B cell (primary cell): ENCODE data around the gene MC2R. TPM values are rescaled to one million over a fixed set of nuclear protein-coding genes. Genes with fewer than 3 reads are reported as not detected.

Experiments used
- ATAC-seq: fragments of 200-7000 bp; cut with Tn5 transposase; one replicate; pipeline ENCODE4 v1.10.0; 2021; ENCODE audit warnings: low read depth, mild to moderate bottlenecking, moderate number of reproducible peaks, moderate library complexity
- CTCF ChIA-PET: fragments of 350-600 bp; sonication (Branson Sonifier 250); formaldehyde crosslinking; loops from one replicate; lab custom pipeline; 2021; ENCODE audit warnings: antibody characterized with exemption, inconsistent platforms; lab: Charles Lee
- POLR2A ChIA-PET: fragments of 350-600 bp; sonication (Branson Sonifier 250); formaldehyde crosslinking; loops from one replicate; lab custom pipeline; 2021; ENCODE audit warnings: antibody characterized with exemption; lab: Charles Lee
- DNase-seq: peaks from one replicate; pipeline ENCODE4 v3.0.0; 2013
- H2AFZ ChIP-seq: 2 replicates; pipeline ENCODE4 v1.6.1; 2012; ENCODE audit warnings: mild to moderate bottlenecking, low read depth, low read length; ENCODE audit not compliant: insufficient read depth, poor library complexity, severe bottlenecking
- H3K27ac ChIP-seq, 2 donors: 1 replicate in 1 of 2; 2 replicates in 1 of 2; pipeline ENCODE4 v1.5.1; 2012 to 2013; ENCODE audit warnings: low read length in 2 of 2, mild to moderate bottlenecking in 2 of 2, moderate library complexity in 1 of 2
- H3K27me3 ChIP-seq, 4 experiments: fragments of 200-600 bp in 1 of 4; sonication (generic) in 1 of 4; replicated peaks in 1 of 4; 1 replicate in 2 of 4; 2 replicates in 2 of 4; pipeline versions ENCODE4 v1.6.1 to v1.7.0; 2013 to 2016; ENCODE audit warnings: low read length in 3 of 4, mild to moderate bottlenecking in 2 of 4, mixed read lengths in 1 of 4, moderate library complexity in 1 of 4; ENCODE audit not compliant: insufficient read depth in 4 of 4, control insufficient read depth in 3 of 4; ENCODE audit errors: control extremely low read depth in 1 of 4
- H3K36me3 ChIP-seq, 2 experiments: replicated peaks in 1 of 2; 1 replicate in 1 of 2; 2 replicates in 1 of 2; pipeline versions ENCODE4 v1.6.1 to v1.7.1; 2013; ENCODE audit warnings: low read length in 1 of 2; ENCODE audit not compliant: insufficient read depth in 2 of 2, control insufficient read depth in 1 of 2; ENCODE audit errors: control extremely low read depth in 1 of 2, extremely low read depth in 1 of 2
- H3K4me1 ChIP-seq, 2 donors: fragments of 200-600 bp in 1 of 2; sonication (generic) in 1 of 2; 1 replicate in 1 of 2; 2 replicates in 1 of 2; pipeline versions ENCODE4 v1.5.1 to v1.6.1; 2013 to 2017; ENCODE audit warnings: low read length in 2 of 2; ENCODE audit not compliant: control insufficient read depth in 2 of 2, insufficient read depth in 2 of 2
- H3K4me2 ChIP-seq: replicated peaks from 2 replicates; pipeline ENCODE3; 2012; ENCODE audit warnings: mild to moderate bottlenecking, low read depth, low read length; ENCODE audit not compliant: poor library complexity, severe bottlenecking
- H3K4me3 ChIP-seq, 5 experiments: fragments of 200-600 bp in 1 of 5; sonication (generic) in 1 of 5; 1 replicate in 3 of 5; 2 replicates in 2 of 5; pipeline versions ENCODE4 v1.5.1 to v1.7.0; 2011 to 2016; ENCODE audit warnings: low read length in 4 of 5, mild to moderate bottlenecking in 4 of 5, low read depth in 2 of 5, control low read depth in 1 of 5, moderate library complexity in 1 of 5; ENCODE audit not compliant: insufficient read depth in 1 of 5; ENCODE audit errors: control extremely low read depth in 1 of 5, extremely low read depth in 1 of 5
- H3K79me2 ChIP-seq: fragments of 200-600 bp; sonication (generic); one replicate; pipeline ENCODE4 v1.6.0; 2016; ENCODE audit warnings: low read length; ENCODE audit not compliant: control insufficient read depth, insufficient read depth
- H3K9ac ChIP-seq: fragments of 200-600 bp; sonication (generic); 2 replicates; pipeline ENCODE4 v1.6.1; 2017; ENCODE audit warnings: mild to moderate bottlenecking, low read length, moderate library complexity
- H3K9me3 ChIP-seq, 3 donors: one replicate each; pipeline versions ENCODE4 v1.6.1 to v1.7.1; 2013; ENCODE audit warnings: low read length in 2 of 3; ENCODE audit not compliant: control insufficient read depth in 2 of 3, insufficient read depth in 1 of 3; ENCODE audit errors: control extremely low read depth in 1 of 3
- H4K20me1 ChIP-seq: 2 replicates; pipeline ENCODE4 v1.6.0; 2012; ENCODE audit warnings: mild to moderate bottlenecking, low read length; ENCODE audit not compliant: insufficient read depth, control insufficient read depth, poor library complexity, severe bottlenecking
- H3K27ac Mint-ChIP-seq: one replicate; pipeline ENCODE4 v1.8.0; 2021; ENCODE audit warnings: mixed read lengths
- H3K27me3 Mint-ChIP-seq: one replicate; pipeline ENCODE4 v1.8.0; 2021; ENCODE audit warnings: mixed read lengths
- H3K4me1 Mint-ChIP-seq: one replicate; pipeline ENCODE4 v1.8.0; 2021; ENCODE audit warnings: mixed read lengths
- H3K4me3 Mint-ChIP-seq: one replicate; pipeline ENCODE4 v1.8.0; 2021; ENCODE audit warnings: mixed read lengths
- H3K9me3 Mint-ChIP-seq: one replicate; pipeline ENCODE4 v1.8.0; 2022; ENCODE audit warnings: mixed read lengths; ENCODE audit not compliant: insufficient read depth
- EZH2 ChIP-seq: IDR thresholded peaks from 2 replicates; pipeline ENCODE4 v1.6.1; 2012; ENCODE audit warnings: borderline replicate concordance, low read depth, mild to moderate bottlenecking, moderate library complexity, low read length; ENCODE audit not compliant: insufficient read depth, poor library complexity, severe bottlenecking
- WGBS: methylation state at CpG from one replicate; pipeline ENCODE4 v1.1.5; 2013; ENCODE audit warnings: missing lambda C conversion rate; ENCODE audit not compliant: insufficient coverage; 5-methylcytosine and 5-hydroxymethylcytosine counted together
- intact Hi-C: fragments of 100-400 bp; cut with micrococcal nuclease; formaldehyde crosslinking; loops from one replicate; pipeline ENCODE4 v1.10.0; 2022
- polyA plus RNA-seq: library from polyadenylated mRNA; depleted of rRNA; stranded (reverse); fragments of >200 nt; gene quantifications from 2 replicates; pipeline ENCODE4 v1.2.3, GENCODE V29; 2012
- total RNA-seq, 2 donors: library from RNA; stranded (reverse); fragments of 120-200 nt in 1 of 2; gene quantifications; 1 replicate in 1 of 2; 2 replicates in 1 of 2; pipeline versions ENCODE4 v1.2.3 to v1.2.4, GENCODE V29; 2013 to 2022
- TF ChIP-seq, protein P1 (sequence below): fragments of 200-600 bp; IDR thresholded peaks from one replicate; pipeline ENCODE4 v1.8.0; 2022; ENCODE audit warnings: antibody characterized with exemption, mild to moderate bottlenecking

The MC2R gene
- total and polyA plus RNA-seq, 2 donors (not counting 1 experiment from before 2014, with no cell fraction given), result not detected

DNA sequence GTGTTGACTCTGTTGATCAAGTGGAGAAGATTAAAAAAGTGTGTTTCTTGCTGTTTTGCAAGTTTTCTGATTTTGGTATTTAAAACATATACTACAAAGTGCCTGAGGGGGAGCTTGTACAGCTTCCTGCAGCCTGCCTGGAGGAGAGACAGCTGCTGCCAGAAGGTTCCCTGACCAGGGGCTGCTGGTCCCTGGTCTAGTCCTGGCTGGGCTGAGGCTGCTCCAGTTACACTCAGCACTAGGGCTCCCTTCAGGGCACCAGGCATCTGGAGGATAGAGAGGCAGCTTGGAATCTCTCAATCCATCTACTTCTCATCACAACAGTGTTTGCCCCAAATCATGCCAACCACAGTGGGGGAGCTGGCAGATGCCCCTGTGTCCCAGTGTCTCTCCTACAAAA is 4.8 kb downstream of the MC2R start:
- Mint-ChIP-seq H3K4me1 (no peaks in the 10 kb centered on the region), H3K4me3 (no peak overlapping the region), H3K27me3 (no peaks in the 10 kb centered on the region), H3K27ac (no peak overlapping the region), H3K9me3 (no peaks in the 10 kb centered on the region)
- Histone ChIP-seq H3K27ac (no peak overlapping the region), H3K27me3 (no peaks in the 10 kb centered on the region), H3K4me2 (no peak overlapping the region), H3K9me3 (peaks cover 0 to 2% (median 0%) of the 10 kb centered on the region in 3 donors), H3K4me1 (no peaks in the 10 kb centered on the region), H3K36me3 (no peaks in the 10 kb centered on the region), H3K4me3 (no peak overlapping the region), H2AFZ (no peak overlapping the region), H3K9ac (no peak overlapping the region), H4K20me1 (no peaks in the 10 kb centered on the region), H3K79me2 (no peaks in the 10 kb centered on the region)
- ATAC-seq (no peak), DNase-seq (no peak)
- ChIA-PET CTCF (no interaction called here), POLR2A (no interaction called here)
- intact Hi-C loops, result no loop called here
- TF ChIP-seq EZH2, result no peak
- TF ChIP-seq, protein P1, sequence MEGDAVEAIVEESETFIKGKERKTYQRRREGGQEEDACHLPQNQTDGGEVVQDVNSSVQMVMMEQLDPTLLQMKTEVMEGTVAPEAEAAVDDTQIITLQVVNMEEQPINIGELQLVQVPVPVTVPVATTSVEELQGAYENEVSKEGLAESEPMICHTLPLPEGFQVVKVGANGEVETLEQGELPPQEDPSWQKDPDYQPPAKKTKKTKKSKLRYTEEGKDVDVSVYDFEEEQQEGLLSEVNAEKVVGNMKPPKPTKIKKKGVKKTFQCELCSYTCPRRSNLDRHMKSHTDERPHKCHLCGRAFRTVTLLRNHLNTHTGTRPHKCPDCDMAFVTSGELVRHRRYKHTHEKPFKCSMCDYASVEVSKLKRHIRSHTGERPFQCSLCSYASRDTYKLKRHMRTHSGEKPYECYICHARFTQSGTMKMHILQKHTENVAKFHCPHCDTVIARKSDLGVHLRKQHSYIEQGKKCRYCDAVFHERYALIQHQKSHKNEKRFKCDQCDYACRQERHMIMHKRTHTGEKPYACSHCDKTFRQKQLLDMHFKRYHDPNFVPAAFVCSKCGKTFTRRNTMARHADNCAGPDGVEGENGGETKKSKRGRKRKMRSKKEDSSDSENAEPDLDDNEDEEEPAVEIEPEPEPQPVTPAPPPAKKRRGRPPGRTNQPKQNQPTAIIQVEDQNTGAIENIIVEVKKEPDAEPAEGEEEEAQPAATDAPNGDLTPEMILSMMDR, result no peak

DNA sequence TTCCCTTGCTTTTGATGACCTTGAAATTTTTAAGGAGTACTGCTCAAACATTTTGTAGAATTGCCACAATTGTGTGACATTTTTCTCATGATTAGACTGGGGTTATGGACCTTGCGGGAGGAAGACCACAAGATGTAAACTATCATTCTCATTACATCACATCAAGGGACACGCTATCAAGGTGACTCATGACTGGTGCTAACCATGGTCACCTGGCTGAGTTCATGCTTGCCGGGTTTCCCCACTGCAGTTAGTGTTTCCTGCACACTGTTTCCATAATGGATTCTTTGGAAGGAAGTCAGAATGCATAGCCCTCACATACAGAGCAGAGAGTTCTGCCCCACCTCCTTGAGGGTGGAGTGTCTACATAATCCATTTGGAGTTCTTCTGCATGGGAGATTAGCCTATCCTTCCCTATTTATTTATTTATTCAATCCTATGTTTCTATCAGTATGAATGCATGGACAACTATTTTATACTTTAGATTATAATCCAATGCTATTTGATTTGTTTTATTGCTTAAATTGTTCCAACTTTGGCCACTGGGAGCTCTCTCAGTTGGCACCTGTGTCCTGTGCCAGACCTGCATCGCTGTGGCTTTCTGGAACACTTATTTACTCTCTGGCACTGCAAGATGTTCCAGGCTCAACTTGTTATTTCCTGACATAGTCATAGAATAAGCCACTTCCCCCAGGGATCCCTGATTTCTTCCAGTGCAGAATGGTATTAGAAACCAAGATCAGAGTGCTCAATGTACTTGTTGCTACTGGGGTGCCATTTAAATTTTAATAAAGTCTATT is 6.0 kb downstream of the MC2R start:
- Mint-ChIP-seq H3K9me3 (no peaks in the 10 kb centered on the region), H3K4me3 (no peak overlapping the region), H3K27me3 (no peaks in the 10 kb centered on the region), H3K27ac (no peak overlapping the region), H3K4me1 (no peaks in the 10 kb centered on the region)
- CTCF ChIA-PET, result no interaction called here
- H3K4me2 ChIP-seq, result no peak overlapping the region
- POLR2A ChIA-PET, result no interaction called here
- H3K9me3 ChIP-seq, result peaks cover 0 to 2% (median 0%) of the 10 kb centered on the region in 3 donors
- ATAC-seq (no peak), DNase-seq (no peak)
- H3K4me3 ChIP-seq, result no peak overlapping the region
- no peak for TF ChIP-seq EZH2
- TF ChIP-seq, protein P1, result no peak
- intact Hi-C loops, result no loop called here
- H3K36me3 ChIP-seq, result no peaks in the 10 kb centered on the region
- H3K9ac ChIP-seq, result no peak overlapping the region
- 60% methylated on average over 2 of the region's 4 CpGs for WGBS
- no peaks in the 10 kb centered on the region for H4K20me1 ChIP-seq
- no peaks in the 10 kb centered on the region for H3K27me3 ChIP-seq
- H3K79me2 ChIP-seq, result no peaks in the 10 kb centered on the region
- no peak overlapping the region for H3K27ac ChIP-seq
- H3K4me1 ChIP-seq, result no peaks in the 10 kb centered on the region
- no peak overlapping the region for H2AFZ ChIP-seq
